Naive thymus-derived CD4-positive, alpha-beta T cell (primary cell): ENCODE data around the gene RABGAP1. TPM values are rescaled to one million over a fixed set of nuclear protein-coding genes. Genes with fewer than 3 reads are reported as not detected.
A peak's percentile ranks its signal among the peaks of the same experiment; 100 is the strongest.

Source experiments
- ATAC-seq: fragments of 150-1000 bp; cut with Tn5 transposase; 2 replicates; pipeline ENCODE4 v1.10.0; 2021; ENCODE audit warnings: mild to moderate bottlenecking, moderate library complexity
- CTCF ChIA-PET: fragments of 350-600 bp; sonication (Branson Sonifier 250); formaldehyde crosslinking; loops from one replicate; lab custom pipeline; 2021; ENCODE audit warnings: antibody characterized with exemption; lab: Charles Lee
- POLR2A ChIA-PET: fragments of 350-600 bp; sonication (Branson Sonifier 250); formaldehyde crosslinking; loops from one replicate; lab custom pipeline; 2021; ENCODE audit warnings: antibody characterized with exemption, inconsistent platforms; lab: Charles Lee
- DNase-seq, 9 donors: peaks; one replicate each; pipeline versions ENCODE4 v3.0.0 to v3.0.0-alpha.2; 2020 to 2022; ENCODE audit warnings: mixed read lengths in 1 of 9
- H3K27ac ChIP-seq: one replicate; pipeline ENCODE4 v1.7.0; 2013; ENCODE audit warnings: mild to moderate bottlenecking, low read depth, low read length, moderate library complexity
- H3K27me3 ChIP-seq, 2 donors: one replicate each; pipeline ENCODE4 v1.7.0; 2013; ENCODE audit warnings: low read length in 2 of 2, mild to moderate bottlenecking in 2 of 2, moderate library complexity in 2 of 2; ENCODE audit not compliant: control insufficient read depth in 2 of 2, insufficient read depth in 2 of 2
- H3K36me3 ChIP-seq, 3 experiments: 1 replicate in 2 of 3; 2 replicates in 1 of 3; pipeline ENCODE4 v1.7.0; 2013; ENCODE audit warnings: low read length in 3 of 3, mild to moderate bottlenecking in 3 of 3, moderate library complexity in 1 of 3; ENCODE audit not compliant: insufficient read depth in 3 of 3, control insufficient read depth in 2 of 3
- H3K4me1 ChIP-seq, 2 donors: one replicate each; pipeline ENCODE4 v1.7.0; 2013; ENCODE audit warnings: low read length in 2 of 2, mild to moderate bottlenecking in 2 of 2, moderate library complexity in 1 of 2; ENCODE audit not compliant: control insufficient read depth in 2 of 2, insufficient read depth in 2 of 2
- H3K4me3 ChIP-seq: 2 replicates; pipeline ENCODE4 v1.7.0; 2013; ENCODE audit warnings: mild to moderate bottlenecking, low read length
- H3K9me3 ChIP-seq, 3 experiments: 1 replicate in 2 of 3; 2 replicates in 1 of 3; pipeline ENCODE4 v1.7.0; 2013; ENCODE audit warnings: low read length in 3 of 3; ENCODE audit not compliant: control insufficient read depth in 2 of 3
- H3K27ac Mint-ChIP-seq, 9 donors: one replicate each; pipeline ENCODE4 v1.8.0; 2020 to 2022; ENCODE audit warnings: mixed read lengths in 9 of 9, mild to moderate bottlenecking in 8 of 9, moderate library complexity in 5 of 9, inconsistent platforms in 2 of 9
- H3K27me3 Mint-ChIP-seq, 5 donors: one replicate each; pipeline ENCODE4 v1.8.0; 2021 to 2022; ENCODE audit warnings: mixed read lengths in 5 of 5, mild to moderate bottlenecking in 1 of 5
- H3K36me3 Mint-ChIP-seq, 5 donors: one replicate each; pipeline ENCODE4 v1.8.0; 2020 to 2022; ENCODE audit warnings: mixed read lengths in 5 of 5, mild to moderate bottlenecking in 3 of 5, inconsistent platforms in 1 of 5
- H3K4me1 Mint-ChIP-seq, 7 donors: one replicate each; pipeline ENCODE4 v1.8.0; 2020 to 2022; ENCODE audit warnings: mixed read lengths in 7 of 7, mild to moderate bottlenecking in 3 of 7, inconsistent platforms in 1 of 7
- H3K4me3 Mint-ChIP-seq, 10 donors: one replicate each; pipeline ENCODE4 v1.8.0; 2020 to 2022; ENCODE audit warnings: mild to moderate bottlenecking in 10 of 10, mixed read lengths in 10 of 10, moderate library complexity in 6 of 10, inconsistent platforms in 2 of 10
- H3K9me3 Mint-ChIP-seq, 11 donors: one replicate each; pipeline ENCODE4 v1.8.0; 2020 to 2022; ENCODE audit warnings: mixed read lengths in 11 of 11, mild to moderate bottlenecking in 4 of 11, inconsistent platforms in 1 of 11, moderate library complexity in 1 of 11
- intact Hi-C, 2 donors: fragments of 100-400 bp; cut with micrococcal nuclease; formaldehyde crosslinking; loops; one replicate each; pipeline ENCODE4 v1.15.1; 2023
- polyA plus RNA-seq, 2 donors: library from polyadenylated mRNA; unstranded; fragments of 300-500 nt; fragmentation: Illumina TruSeq; gene quantifications; one replicate each; pipeline ENCODE4 v1.2.3, GENCODE V29; 2021
- total RNA-seq, 6 experiments: library from RNA in 5 of 6; stranded (reverse) in 5 of 6; gene quantifications; 1 replicate in 5 of 6; 2 replicates in 1 of 6; pipeline ENCODE4 v1.2.3 and lab custom pipeline; 2021 to 2026

Gene RABGAP1
- total and polyA plus RNA-seq, 7 experiments from 2014 or later = 25.5 to 45.7 (median 34.1) TPM

DNA sequence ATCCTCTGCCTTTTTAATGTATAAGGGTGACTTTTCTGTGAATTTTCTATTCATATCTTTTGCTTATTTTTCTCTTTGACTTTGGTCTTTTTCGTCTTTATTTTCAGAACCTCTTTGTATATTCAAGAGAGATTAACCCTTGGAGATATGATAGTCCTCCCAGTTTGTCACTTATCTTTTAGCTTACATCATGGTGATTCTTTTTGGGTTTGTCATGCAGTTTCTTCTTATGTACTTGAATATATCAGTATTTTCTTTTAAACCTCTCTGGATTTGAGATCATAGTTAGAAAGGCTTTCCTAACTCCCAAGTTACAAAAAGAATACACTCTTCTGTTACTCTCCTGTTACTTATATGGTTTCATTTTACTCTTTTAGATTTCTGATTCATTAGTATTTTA is 65.1 kb downstream of the RABGAP1 start:
- Histone ChIP-seq H3K27ac (no peak overlapping the region), H3K36me3 (peaks cover 0 to 12% (median 0%) of the 10 kb centered on the region in 3 experiments), H3K4me3 (no peak overlapping the region), H3K9me3 (no peaks in the 10 kb centered on the region), H3K4me1 (no peaks in the 10 kb centered on the region), H3K27me3 (no peaks in the 10 kb centered on the region)
- H3K27ac Mint-ChIP-seq = no peak overlapping the region
- peaks cover 0 to 5% (median 0%) of the 10 kb centered on the region in 7 donors for H3K4me1 Mint-ChIP-seq
- ATAC-seq (no peak), DNase-seq (no peak)
- no peaks in the 10 kb centered on the region for H3K27me3 Mint-ChIP-seq
- H3K4me3 Mint-ChIP-seq = no peak overlapping the region
- intact Hi-C loops = no loop called here
- H3K36me3 Mint-ChIP-seq = peaks cover 3 to 42% (median 12%) of the 10 kb centered on the region in 5 donors
- ChIA-PET CTCF (no interaction called here), POLR2A (no interaction called here)
- no peaks in the 10 kb centered on the region for H3K9me3 Mint-ChIP-seq

GRCh38 chr9:123007269-123007668 is 66.4 kb downstream of the RABGAP1 start:
- ATAC-seq (no peak), DNase-seq (no peak)
- Histone ChIP-seq H3K4me3 (no peak overlapping the region), H3K36me3 (peaks cover 0 to 12% (median 0%) of the 10 kb centered on the region in 3 experiments), H3K27me3 (no peaks in the 10 kb centered on the region), H3K27ac (no peak overlapping the region), H3K4me1 (no peaks in the 10 kb centered on the region), H3K9me3 (no peaks in the 10 kb centered on the region)
- ChIA-PET CTCF (no interaction called here), POLR2A (no interaction called here)
- intact Hi-C loops = no loop called here
- Mint-ChIP-seq H3K4me1 (peaks cover 0 to 5% (median 0%) of the 10 kb centered on the region in 7 donors), H3K36me3 (peaks cover 4 to 51% (median 22%) of the 10 kb centered on the region in 5 donors), H3K27me3 (no peaks in the 10 kb centered on the region), H3K27ac (no peak overlapping the region), H3K4me3 (no peak overlapping the region), H3K9me3 (no peaks in the 10 kb centered on the region)

DNA sequence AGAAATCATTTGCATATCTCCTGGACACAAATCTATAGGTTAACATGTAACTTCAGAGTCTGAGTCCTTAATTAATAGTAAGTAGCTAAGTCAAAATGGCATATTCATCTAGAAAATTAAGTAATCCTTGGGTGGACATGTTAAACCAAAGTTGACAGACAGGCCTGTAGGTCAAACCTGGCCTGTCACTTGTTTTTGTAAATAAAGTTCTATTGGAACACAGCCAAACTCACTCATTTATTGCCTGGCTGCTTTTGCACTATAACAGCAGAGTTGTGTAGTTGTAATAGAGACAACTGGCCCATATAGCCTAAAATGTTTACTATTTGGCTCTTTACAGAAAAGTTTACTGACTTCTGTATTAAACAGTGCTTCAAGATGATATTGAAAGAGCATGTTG is 68.1 kb downstream of the RABGAP1 start:
- no peak overlapping the region for H3K4me3 Mint-ChIP-seq
- H3K36me3 Mint-ChIP-seq = peaks cover 9 to 54% (median 35%) of the 10 kb centered on the region in 5 donors

GRCh38 chr9:123011380-123011779 is 70.6 kb downstream of the RABGAP1 start:
- CTCF ChIA-PET = no interaction called here
- peaks cover 13 to 55% (median 42%) of the 10 kb centered on the region in 5 donors for H3K36me3 Mint-ChIP-seq

More for the DNA sequence above, 68.1 kb downstream of the RABGAP1 start:
- H3K27ac ChIP-seq = no peak overlapping the region
- Mint-ChIP-seq H3K27ac (no peak overlapping the region), H3K9me3 (peaks cover 0 to 2% (median 0%) of the 10 kb centered on the region in 11 donors), H3K4me1 (peaks cover 0 to 3% (median 0%) of the 10 kb centered on the region in 7 donors), H3K27me3 (no peaks in the 10 kb centered on the region)
- no peaks in the 10 kb centered on the region for H3K9me3 ChIP-seq
- POLR2A ChIA-PET = no interaction called here
- CTCF ChIA-PET = no interaction called here
- intact Hi-C loops = no loop called here
- peaks cover 0 to 25% (median 0%) of the 10 kb centered on the region in 3 experiments for H3K36me3 ChIP-seq
- H3K27me3 ChIP-seq = no peaks in the 10 kb centered on the region
- H3K4me3 ChIP-seq = no peak overlapping the region
- ATAC-seq (no peak), DNase-seq (no peak)
- H3K4me1 ChIP-seq = no peaks in the 10 kb centered on the region

DNA sequence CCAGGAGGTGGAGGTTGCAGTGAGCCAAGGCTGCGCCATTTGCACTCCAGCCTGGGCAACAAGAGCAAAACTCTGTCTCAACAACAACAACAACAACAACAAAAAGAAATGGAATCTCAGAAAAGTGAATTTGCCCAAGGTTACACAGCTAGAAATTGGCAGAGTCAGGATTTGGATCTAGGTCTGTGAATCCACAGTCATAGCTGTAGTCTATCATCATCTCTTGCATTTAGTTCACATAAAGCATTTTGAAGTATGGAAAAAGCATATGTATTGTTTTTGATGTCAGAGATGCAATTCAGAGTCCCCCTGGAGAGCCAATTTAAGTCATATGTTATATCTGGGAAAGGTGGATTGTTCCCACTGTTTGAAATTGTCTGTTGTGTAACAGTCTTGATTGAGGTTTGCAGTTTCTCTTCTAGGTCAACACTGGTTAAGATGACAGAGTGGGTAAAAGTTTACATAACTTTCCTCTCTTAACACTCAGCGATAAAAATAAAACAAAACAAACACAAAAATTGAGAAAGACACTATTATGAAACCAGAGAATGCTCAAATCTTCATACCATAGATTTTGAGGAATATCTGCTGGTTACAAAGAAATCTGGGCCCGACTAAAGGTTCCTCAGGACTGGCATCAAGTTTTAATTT is 71.2 kb downstream of the RABGAP1 start:
- intact Hi-C loops = no loop called here
- Histone ChIP-seq H3K4me1 (no peaks in the 10 kb centered on the region), H3K4me3 (no peak overlapping the region), H3K27ac (no peak overlapping the region), H3K36me3 (peaks cover 0 to 36% (median 10%) of the 10 kb centered on the region in 3 experiments), H3K27me3 (no peaks in the 10 kb centered on the region), H3K9me3 (no peaks in the 10 kb centered on the region)
- ChIA-PET POLR2A (no interaction called here), CTCF (no interaction called here)
- no peak overlapping the region for H3K27ac Mint-ChIP-seq
- peaks cover 13 to 55% (median 42%) of the 10 kb centered on the region in 5 donors for H3K36me3 Mint-ChIP-seq
- ATAC-seq = no peak
- no peak for DNase-seq
- peaks cover 0 to 2% (median 0%) of the 10 kb centered on the region in 7 donors for H3K4me1 Mint-ChIP-seq
- H3K9me3 Mint-ChIP-seq = peaks cover 0 to 9% (median 0%) of the 10 kb centered on the region in 11 donors
- no peaks in the 10 kb centered on the region for H3K27me3 Mint-ChIP-seq
- H3K4me3 Mint-ChIP-seq = no peak overlapping the region

More at GRCh38 chr9:123011380-123011779, 70.6 kb downstream of the RABGAP1 start:
- intact Hi-C loops = no loop called here
- Mint-ChIP-seq H3K27ac (no peak overlapping the region), H3K9me3 (peaks cover 0 to 9% (median 0%) of the 10 kb centered on the region in 11 donors), H3K4me1 (peaks cover 0 to 2% (median 0%) of the 10 kb centered on the region in 7 donors), H3K4me3 (no peak overlapping the region), H3K27me3 (no peaks in the 10 kb centered on the region)
- Histone ChIP-seq H3K4me1 (no peaks in the 10 kb centered on the region), H3K9me3 (no peaks in the 10 kb centered on the region), H3K4me3 (no peak overlapping the region), H3K36me3 (peaks cover 0 to 32% (median 10%) of the 10 kb centered on the region in 3 experiments), H3K27ac (no peak overlapping the region), H3K27me3 (no peaks in the 10 kb centered on the region)
- ATAC-seq = no peak
- DNase-seq = no peak
- POLR2A ChIA-PET = no interaction called here

GRCh38 chr9:123016631-123017030 is 75.8 kb downstream of the RABGAP1 start:
- Mint-ChIP-seq H3K27ac (no peak overlapping the region), H3K4me3 (no peak overlapping the region), H3K36me3 (peaks cover 10 to 53% (median 41%) of the 10 kb centered on the region in 5 donors), H3K4me1 (no peaks in the 10 kb centered on the region), H3K27me3 (no peaks in the 10 kb centered on the region), H3K9me3 (peaks cover 0 to 9% (median 0%) of the 10 kb centered on the region in 11 donors)
- ATAC-seq (no peak), DNase-seq (no peak)
- Histone ChIP-seq H3K4me3 (no peak overlapping the region), H3K27me3 (no peaks in the 10 kb centered on the region), H3K36me3 (peaks cover 3 to 60% (median 10%) of the 10 kb centered on the region in 3 experiments), H3K9me3 (no peaks in the 10 kb centered on the region), H3K4me1 (no peaks in the 10 kb centered on the region), H3K27ac (no peak overlapping the region)
- intact Hi-C loops = no loop called here
- CTCF ChIA-PET = no interaction called here
- POLR2A ChIA-PET = no interaction called here

DNA sequence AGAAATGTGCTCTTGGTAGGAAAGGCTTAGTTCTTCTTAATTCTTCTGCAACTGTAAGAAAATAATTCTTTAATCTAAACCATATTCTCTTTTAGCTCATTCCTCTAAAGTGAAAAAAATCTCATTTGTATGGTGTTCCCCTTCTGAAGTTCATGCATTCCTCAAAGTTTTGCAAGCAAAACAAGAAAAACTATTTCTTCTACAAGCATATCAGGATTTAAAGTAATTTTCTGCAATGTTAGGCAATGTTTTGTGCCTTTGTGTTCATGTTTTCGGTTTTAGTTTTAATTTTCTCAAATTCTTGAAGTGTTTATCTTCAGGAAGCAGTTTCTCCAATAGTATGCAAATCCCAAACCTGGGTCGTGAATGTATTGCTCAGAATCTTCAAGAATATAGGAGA is 80.0 kb downstream of the RABGAP1 start:
- POLR2A ChIA-PET = no interaction called here
- peak overlapping the region in 1 of 9 donors; percentile 14 for H3K27ac Mint-ChIP-seq
- H3K36me3 ChIP-seq = peaks cover 3 to 39% (median 3%) of the 10 kb centered on the region in 3 experiments
- H3K27me3 ChIP-seq = no peaks in the 10 kb centered on the region
- ATAC-seq (no peak), DNase-seq (no peak)
- H3K4me3 ChIP-seq = no peak overlapping the region
- no peak overlapping the region for H3K4me3 Mint-ChIP-seq
- H3K4me1 Mint-ChIP-seq = no peaks in the 10 kb centered on the region
- no peak overlapping the region for H3K27ac ChIP-seq
- no peaks in the 10 kb centered on the region for H3K27me3 Mint-ChIP-seq
- H3K9me3 ChIP-seq = no peaks in the 10 kb centered on the region
- H3K9me3 Mint-ChIP-seq = no peaks in the 10 kb centered on the region
- H3K36me3 Mint-ChIP-seq = peaks cover 3 to 41% (median 22%) of the 10 kb centered on the region in 5 donors
- no peaks in the 10 kb centered on the region for H3K4me1 ChIP-seq
- CTCF ChIA-PET = no interaction called here
- intact Hi-C loops = loop anchor here in 1 of 2 donors (10.0 kb wide), 1 partner anchor 334 kb away; the partner anchor contains the start of gene CRB2
